Measurements from ENCODE around the gene RBM6.
"Not testable (repeated sequence)": the region's sequence is repeated elsewhere in the genome, so short reads cannot be mapped to it uniquely, and the experiment has no call there.

The RBM6 gene

GRCh38 chr3:49939858-49940666 lies at the start of gene RBM6:
Gene RBM6, plus strand, starts transcription at chr3:49940150. Its CDS starts 22,492 bp downstream, at chr3:49962642.
- DNase-seq: peak; percentile 88 to 92

DNA sequence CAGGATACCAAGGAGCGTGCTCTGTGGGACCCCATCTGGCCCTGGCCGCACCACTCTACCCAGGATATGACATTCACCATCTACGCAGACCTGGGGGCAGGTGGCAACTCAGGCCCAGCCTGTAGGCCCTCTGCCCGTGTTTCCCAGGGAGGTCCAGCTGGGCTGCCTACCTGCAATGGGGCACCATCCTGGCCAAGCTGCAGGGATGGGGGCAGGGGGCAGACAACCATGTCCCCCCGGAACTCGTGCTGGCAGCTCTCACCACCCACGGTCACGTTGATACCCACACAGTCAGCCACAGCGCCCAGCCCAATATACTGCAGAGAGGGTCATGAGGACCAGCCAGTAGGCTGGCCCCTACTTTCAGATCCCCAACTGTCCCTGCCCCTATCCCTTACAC lies 44.2 kb upstream of the RBM6 start:
- no peak for DNase-seq

GRCh38 chr3:49896345-49896744 lies 43.6 kb upstream of the RBM6 start:
- DNase-seq: no peak

- DNase-seq: no peak
These were observed 41.0 kb upstream of the RBM6 start for GRCh38 chr3:49898991-49899390.

- no peak for DNase-seq
These were observed 40.1 kb upstream of the RBM6 start for GRCh38 chr3:49899815-49900214.

- DNase-seq: no peak
These were observed 39.3 kb upstream of the RBM6 start for GRCh38 chr3:49900491-49901153.

DNA sequence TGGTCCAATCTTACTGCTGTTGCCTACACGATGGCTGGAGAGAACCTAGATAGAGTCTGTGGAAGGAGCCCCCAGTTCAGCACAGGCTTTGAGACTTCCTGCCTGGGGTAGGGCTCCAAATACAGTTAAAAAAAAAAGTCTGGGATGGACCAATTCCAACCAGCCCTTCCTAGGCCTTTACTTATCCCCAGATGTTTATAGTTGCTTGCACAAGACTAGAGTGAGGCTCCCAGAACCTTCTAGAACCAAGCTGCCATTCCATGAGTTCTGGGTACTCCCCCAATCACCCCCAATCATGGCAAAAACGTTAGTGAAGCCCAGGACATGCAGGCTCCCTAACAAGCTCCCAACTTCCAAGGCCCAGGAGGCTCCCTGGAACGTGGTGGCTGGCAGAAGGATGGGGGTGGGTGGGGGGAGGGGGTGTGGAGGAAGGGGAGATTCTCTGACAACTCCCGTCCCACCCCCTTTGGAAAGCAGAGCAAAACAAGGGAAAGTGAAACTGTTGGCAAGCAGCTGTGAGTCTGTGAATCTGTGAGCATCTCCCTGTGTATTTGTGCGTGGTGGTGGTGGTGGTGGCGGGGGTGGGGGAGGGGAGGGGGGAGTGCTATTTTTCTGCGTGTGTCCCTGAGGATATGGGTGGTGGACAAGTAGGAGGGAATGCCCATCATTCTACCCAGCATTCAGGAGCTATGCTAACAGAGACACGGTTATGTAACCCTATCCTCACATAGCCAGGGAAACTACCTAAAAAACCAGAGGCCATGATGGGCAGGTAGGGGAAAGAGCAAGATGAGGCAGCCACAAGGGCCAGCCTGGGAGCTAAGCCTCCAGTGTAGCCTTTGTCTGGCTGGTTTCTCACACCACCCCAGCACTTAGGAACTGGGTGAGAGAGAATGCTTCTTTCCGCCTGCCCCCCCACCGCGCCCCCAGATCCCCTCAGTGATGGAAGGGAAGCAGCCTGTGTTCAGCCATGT lies 38.3 kb upstream of the RBM6 start:
- no peak for DNase-seq

DNA sequence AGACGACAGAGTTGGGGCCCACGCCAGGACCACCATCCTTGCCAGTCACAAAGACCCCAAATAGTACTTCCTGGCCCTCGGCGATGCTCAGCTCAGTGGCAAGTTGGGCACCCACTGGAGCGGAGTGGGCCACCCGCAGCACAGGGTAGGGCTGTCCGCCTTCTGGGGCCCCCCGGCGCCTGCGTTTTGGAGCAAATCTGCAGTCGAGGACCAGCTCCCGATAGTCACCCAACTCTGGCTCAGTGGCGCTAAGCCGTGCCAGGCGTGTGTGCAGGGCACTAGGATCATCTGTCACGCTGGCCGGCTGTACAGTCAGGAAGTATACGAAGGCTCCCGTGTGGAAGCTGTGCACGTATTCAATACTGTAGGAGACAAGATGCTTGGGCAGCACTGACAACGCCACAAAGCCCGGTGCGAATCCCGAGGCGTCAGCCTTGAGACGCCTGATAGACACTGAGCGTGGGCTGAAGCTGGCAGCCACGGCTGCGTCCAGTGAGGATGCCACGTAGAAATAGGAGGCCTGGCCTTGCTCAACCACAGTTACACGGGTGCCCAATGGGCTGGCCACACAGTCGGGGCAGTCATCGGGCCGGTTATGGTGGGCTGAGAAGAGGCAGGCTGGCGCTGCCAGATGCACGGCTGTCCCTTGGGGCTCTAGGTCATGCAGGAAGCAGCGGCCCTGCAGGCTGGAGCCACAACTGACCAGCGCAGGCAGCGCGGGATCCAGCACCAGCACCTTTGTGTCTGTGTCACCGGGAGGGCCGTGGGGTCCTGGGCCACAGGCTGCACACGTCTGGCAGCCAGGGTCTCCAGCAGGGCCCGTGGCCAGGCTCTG lies 37.2 kb upstream of the RBM6 start:
- DNase-seq: no peak

DNA sequence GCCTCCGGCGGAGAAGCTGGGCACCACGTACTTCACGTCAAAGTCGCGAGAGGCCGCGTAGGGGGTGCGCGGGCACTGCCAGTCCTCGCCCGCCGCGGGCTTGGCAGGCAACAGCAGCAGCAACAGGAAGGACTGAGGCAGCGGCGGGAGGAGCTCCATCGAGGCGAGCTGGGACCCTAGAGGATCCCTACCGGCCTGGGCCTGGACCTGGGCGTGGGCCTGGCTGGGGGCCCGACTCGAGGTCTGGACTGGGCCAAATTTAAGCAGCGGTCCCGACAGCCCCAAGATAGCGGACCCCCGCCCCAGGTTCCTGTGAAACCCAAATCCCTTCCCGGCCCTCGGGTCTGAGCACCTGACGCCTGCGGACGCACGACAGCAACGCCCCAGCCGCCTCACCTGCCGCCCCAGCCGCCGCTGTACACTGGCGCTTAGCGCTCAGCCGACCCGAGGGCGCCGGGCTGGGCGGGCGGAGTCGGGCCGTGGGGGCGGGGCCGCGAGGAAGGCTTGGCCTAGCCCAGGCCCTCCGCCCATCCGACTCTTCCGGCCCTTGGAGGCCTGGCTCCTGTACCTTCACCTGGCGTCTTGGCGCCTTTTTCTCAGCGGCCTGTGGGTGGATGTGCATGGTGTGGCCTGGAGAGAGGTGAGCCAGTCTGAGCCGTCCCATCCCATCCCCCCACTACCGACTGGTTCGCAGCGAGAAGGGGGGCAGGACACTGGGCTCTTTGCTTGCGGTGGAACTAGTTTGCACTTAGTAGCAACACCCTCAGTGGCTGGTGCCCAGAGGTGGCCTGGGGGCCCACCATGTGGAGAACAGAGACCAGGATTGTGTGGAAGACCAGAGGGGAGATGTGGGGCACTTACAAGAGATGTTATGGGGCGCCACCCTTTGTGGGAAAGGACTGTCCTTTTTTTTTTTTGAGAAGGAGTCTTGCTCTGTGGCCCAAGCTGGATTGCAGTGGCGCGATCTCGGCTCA lies 36.2 kb upstream of the RBM6 start, which contains the start of gene MST1R:
Gene MST1R, minus strand, starts transcription at position 423 of the 974 bp plus-strand sequence. Its CDS starts 264 bp downstream, at position 159.
- DNase-seq: peak; percentile 75 to 84

DNA sequence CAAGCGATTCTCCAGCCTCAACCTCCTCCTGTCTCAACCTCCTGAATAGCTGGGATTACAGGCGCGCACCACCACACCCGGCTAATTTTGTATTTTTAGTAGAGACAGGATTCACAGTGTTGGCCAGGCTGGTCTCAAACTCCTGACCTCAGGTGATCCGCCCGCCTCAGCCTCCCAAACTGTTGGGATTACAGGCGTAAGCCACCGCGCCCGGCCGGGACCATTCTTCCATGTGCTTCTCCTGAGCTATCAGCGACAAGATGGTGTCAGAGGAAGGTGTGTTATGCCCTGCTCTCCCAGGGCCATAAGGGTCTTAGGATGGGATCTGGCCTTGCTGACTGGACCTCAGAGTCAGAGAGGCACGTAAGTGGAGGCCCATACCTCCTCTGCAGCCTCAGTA lies 35.5 kb upstream of the RBM6 start:
- not testable (repeated sequence) for DNase-seq

DNA sequence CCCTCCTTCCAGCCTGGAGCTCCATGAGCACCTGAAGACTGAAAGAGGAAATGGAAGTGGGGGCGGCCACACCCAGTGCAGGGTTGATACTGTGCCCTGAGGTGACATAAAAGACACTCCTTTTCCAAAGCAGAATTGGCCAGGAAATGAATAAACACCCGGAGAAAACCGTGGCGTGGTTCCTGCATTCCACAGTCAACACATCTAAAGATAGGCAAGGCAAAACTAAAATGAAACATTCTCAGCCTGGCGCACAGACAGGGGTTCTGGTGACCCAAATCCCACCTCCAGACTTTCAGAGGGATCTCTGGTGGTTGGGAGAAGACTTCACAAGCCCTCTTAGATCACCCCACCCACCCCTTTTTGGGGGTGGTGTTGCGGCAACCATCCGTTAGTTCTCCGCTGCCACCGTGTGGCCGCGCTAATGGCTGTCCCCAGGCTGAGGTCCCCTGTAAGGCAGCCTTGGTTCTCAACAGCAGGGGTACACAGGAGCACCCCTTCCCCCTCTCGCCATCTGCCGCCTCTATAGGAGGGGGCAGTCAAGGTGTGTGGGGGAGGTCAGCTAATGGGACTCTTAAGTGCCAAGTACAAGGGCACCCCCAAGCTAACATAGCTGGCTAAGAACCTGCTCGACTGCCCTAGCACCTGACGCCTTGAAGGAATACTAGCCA lies 33.7 kb upstream of the RBM6 start:
- peak; percentile 42 to 43 for DNase-seq

DNA sequence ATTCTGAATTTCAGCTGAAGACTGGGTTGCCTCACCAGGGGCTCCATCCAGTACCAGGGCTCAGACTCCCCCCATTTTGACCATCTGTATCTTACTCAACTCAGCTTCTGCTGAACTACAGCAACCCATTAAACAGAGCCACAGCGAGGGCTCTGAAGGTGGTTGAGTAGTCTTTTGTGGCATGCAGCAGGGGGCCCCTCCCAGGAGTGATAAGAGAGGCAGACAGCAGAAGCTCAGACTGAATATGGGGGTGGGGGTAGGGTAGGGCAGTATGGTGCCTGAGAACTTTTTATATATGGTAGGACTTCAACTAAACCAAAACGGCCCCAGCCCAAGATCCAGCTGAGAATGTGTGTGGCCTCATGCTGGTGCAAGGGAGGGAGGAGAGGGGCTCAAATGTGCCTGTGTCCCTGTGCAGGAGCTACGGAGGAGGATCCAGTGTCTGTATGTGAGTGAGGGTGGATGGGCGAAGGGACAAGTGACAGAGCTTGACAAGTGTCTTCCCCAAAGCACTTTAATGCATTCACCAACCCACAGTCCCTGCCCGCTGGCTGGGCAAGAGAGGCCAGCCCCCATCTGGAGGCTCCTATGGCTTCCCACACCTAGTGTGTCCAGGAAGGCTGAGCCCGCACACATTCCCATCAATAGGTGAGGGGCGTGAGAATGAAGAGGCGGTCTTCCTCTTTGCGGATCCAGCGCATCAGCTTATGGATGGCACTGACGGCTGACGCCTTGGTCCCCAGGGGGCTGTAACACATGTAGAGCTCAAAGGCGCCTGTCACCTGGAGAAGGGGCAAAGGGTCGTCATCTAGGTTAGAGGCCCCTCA lies 31.4 kb upstream of the RBM6 start:
- no peak for DNase-seq

GRCh38 chr3:49910409-49911123 lies 29.4 kb upstream of the RBM6 start:
- no peak for DNase-seq

- DNase-seq: no peak
These were observed 28.9 kb upstream of the RBM6 start for GRCh38 chr3:49911124-49911420.

- DNase-seq: no peak
These were observed 28.3 kb upstream of the RBM6 start for GRCh38 chr3:49911611-49912010.

GRCh38 chr3:49912881-49913281 lies 27.1 kb upstream of the RBM6 start:
- DNase-seq: no peak

DNA sequence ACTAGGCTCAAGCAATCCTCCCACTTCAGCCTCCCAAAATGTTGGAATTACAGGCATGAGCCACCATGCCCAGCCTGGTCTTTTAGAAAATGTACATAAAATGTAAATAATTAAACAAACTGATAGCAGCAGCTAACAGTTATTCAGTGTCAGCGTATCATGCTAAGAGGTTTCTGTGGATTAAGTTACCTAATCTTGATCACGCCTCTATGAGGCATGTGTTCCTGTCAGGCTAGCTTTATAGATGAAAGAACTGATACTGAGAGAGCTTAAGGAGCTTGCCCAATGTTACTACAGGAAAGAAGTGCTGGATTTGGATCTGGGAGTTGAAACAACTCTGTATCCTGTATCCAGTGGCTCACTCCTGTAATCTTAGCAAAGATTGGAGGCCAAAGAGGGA lies 25.0 kb upstream of the RBM6 start:
- DNase-seq: no peak

DNA sequence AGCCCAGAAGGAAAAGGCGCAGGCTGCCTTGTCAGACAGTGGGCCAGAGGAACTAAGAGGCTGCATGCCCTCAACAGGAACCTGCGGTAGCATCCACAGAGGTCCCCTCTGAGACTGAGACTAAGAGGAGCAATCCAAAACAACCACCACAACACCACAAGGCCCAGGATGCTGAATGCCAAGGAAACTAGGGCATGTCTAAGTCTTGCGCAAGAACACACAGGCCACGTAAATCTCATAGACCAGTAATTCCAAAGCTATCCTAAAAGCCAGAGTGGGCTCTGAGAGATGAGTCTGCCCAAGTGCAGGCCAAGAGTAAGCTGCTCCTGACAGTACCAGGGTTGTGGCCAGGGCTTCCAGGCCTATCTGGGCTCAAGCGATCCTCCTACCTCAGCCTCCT lies 23.3 kb upstream of the RBM6 start:
- DNase-seq: no peak

Data from stimulated activated CD4-positive, alpha-beta T cell treated with anti-CD3 and anti-CD28 coated beads, Interleukin-2, amount 100 ng/mL, for 48 hours (primary cell).